Renal cortex interstitium (tissue), 15 donors: ENCODE measurements around the gene MED23. TPM values are rescaled to one million over a fixed set of nuclear protein-coding genes. Genes with fewer than 3 reads are reported as not detected.
A peak's percentile ranks its signal among the peaks of the same experiment; 100 is the strongest.

Experiments used
- DNase-seq, 11 donors: peaks; one replicate each; pipeline ENCODE4 v3.0.0-alpha.2; 2013; ENCODE audit warnings: low read depth in 9 of 11, low spot score in 4 of 11; ENCODE audit errors: extremely low read depth in 1 of 11
- long read RNA-seq, 16 experiments: transcript quantifications; one replicate each; lab custom pipeline, GENCODE V29; 2026
- polyA plus RNA-seq, 3 donors: library from polyadenylated mRNA; unstranded; fragments of 120-200 nt; gene quantifications; one replicate each; pipeline ENCODE4 v1.2.1, GENCODE V29; 2013; ENCODE audit not compliant: insufficient read length in 3 of 3

Gene MED23
- 10 to 100 TPM; 43.6 to 63.0 (median 54.6) TPM for polyA plus RNA-seq
- long read RNA-seq, donor 1, full-length matches to known transcripts = 1 of 1 reads
- long read RNA-seq, donor 1, partial matches to known transcripts = 0 of 1 reads
- long read RNA-seq, donor 1, other reads (novel, unspliced or antisense) = 0 of 1 reads
- long read RNA-seq, donor 2, full-length matches to known transcripts = 2 of 2 reads
- long read RNA-seq, donor 2, partial matches to known transcripts = 0 of 2 reads
- long read RNA-seq, donor 2, other reads (novel, unspliced or antisense) = 0 of 2 reads
- long read RNA-seq, donor 3, full-length matches to known transcripts = 3 of 3 reads
- long read RNA-seq, donor 3, partial matches to known transcripts = 0 of 3 reads
- long read RNA-seq, donor 3, other reads (novel, unspliced or antisense) = 0 of 3 reads
- long read RNA-seq, donor 4, full-length matches to known transcripts = 2 of 2 reads
- long read RNA-seq, donor 4, partial matches to known transcripts = 0 of 2 reads
- long read RNA-seq, donor 4, other reads (novel, unspliced or antisense) = 0 of 2 reads
- long read RNA-seq, donor 5 = 0 reads
- long read RNA-seq, donor 6, full-length matches to known transcripts = 1 of 1 reads
- long read RNA-seq, donor 6, partial matches to known transcripts = 0 of 1 reads
- long read RNA-seq, donor 6, other reads (novel, unspliced or antisense) = 0 of 1 reads
- long read RNA-seq, donor 7, full-length matches to known transcripts = 2 of 2 reads
- long read RNA-seq, donor 7, partial matches to known transcripts = 0 of 2 reads
- long read RNA-seq, donor 7, other reads (novel, unspliced or antisense) = 0 of 2 reads
- long read RNA-seq, donor 8 = 0 reads
- long read RNA-seq, donor 9, full-length matches to known transcripts = 2 of 2 reads
- long read RNA-seq, donor 9, partial matches to known transcripts = 0 of 2 reads
- long read RNA-seq, donor 9, other reads (novel, unspliced or antisense) = 0 of 2 reads
- long read RNA-seq, donor 10, full-length matches to known transcripts = 2 of 2 reads
- long read RNA-seq, donor 10, partial matches to known transcripts = 0 of 2 reads
- long read RNA-seq, donor 10, other reads (novel, unspliced or antisense) = 0 of 2 reads
- long read RNA-seq, donor 11, full-length matches to known transcripts = 2 of 2 reads
- long read RNA-seq, donor 11, partial matches to known transcripts = 0 of 2 reads
- long read RNA-seq, donor 11, other reads (novel, unspliced or antisense) = 0 of 2 reads
- long read RNA-seq, donor 12 = 0 reads
- long read RNA-seq, donor 13 = 0 reads
- long read RNA-seq, donor 14, full-length matches to known transcripts = 2 of 2 reads
- long read RNA-seq, donor 14, partial matches to known transcripts = 0 of 2 reads
- long read RNA-seq, donor 14, other reads (novel, unspliced or antisense) = 0 of 2 reads
- long read RNA-seq, donor 15, full-length matches to known transcripts = 1 of 1 reads
- long read RNA-seq, donor 15, partial matches to known transcripts = 0 of 1 reads
- long read RNA-seq, donor 15, other reads (novel, unspliced or antisense) = 0 of 1 reads
- long read RNA-seq, donor 16, full-length matches to known transcripts = 3 of 17 reads
- long read RNA-seq, donor 16, partial matches to known transcripts = 14 of 17 reads
- long read RNA-seq, donor 16, other reads (novel, unspliced or antisense) = 0 of 17 reads

DNA sequence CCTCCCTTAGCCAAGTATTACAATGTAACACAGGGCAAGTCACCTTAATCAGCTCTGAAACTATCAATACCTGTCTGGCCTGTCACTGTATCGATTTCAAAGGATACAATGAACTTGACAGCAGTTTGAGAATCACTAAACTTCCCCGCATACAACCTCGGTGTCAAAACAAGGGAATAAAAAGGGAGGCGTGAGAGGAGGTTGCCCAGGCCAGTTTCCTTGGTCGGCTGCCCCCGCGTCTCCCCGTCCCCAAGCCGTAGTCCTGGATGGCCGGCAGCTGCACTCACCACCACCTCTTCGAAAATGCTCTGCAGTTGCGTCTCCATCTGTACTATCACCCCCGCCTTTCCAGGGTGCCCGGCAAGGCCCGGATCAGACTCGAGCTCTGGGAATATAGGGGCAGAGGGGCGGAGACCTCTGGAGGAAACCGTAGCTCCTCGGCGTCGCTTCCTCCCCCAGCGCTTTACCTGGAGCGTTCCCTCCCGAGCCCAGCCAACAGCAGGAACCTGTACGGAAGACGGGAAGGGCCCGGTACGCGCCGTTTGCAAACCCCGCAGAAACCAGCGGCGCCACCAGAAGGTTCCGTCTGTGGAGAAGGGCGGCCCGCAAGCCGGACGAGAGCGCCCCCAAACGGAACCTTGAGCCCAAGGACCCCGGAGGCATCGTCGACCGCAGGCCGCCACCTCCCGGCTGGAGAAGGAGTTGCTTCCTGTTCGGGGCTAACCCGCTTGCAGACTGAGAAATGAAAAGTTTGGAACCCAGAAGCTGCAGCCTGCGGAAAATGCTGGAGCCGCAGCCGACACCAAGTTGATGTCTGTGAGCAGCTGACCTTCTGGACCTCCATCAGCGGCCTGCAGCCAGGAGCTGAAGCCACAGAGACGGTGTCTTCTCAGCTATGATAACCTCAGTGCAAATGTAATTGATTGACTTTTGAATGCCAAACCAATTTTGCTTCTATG, at the start of gene MED23:
Gene MED23, minus strand, starts transcription at position 519 of the 959 bp plus-strand sequence. Its CDS starts 193 bp downstream, at position 326.
- peak; percentile 79 to 94 (median 90) for DNase-seq

- DNase-seq = no peak
Measured at GRCh38 chr6:131673184-131673583, 45.1 kb upstream of the MED23 start.

DNA sequence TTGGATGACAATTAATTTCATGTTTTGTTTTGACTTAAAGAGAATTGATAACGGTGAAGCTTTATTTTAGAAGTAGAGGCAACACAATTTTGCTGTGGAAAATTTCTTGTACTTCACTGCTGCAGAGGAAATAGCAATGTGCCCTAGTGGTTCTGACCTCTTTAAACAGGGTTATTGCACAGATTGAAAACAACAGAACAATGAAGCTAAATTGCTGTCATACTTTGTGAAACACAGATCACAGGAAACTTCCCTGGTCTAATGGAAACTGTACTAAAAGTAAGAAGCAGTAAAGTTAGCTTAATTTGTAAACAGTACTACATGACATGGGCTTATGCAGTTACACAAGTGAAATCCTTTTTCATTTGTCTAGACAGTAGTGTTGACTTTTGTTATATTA, 41.8 kb upstream of the MED23 start:
- no peak for DNase-seq

DNA sequence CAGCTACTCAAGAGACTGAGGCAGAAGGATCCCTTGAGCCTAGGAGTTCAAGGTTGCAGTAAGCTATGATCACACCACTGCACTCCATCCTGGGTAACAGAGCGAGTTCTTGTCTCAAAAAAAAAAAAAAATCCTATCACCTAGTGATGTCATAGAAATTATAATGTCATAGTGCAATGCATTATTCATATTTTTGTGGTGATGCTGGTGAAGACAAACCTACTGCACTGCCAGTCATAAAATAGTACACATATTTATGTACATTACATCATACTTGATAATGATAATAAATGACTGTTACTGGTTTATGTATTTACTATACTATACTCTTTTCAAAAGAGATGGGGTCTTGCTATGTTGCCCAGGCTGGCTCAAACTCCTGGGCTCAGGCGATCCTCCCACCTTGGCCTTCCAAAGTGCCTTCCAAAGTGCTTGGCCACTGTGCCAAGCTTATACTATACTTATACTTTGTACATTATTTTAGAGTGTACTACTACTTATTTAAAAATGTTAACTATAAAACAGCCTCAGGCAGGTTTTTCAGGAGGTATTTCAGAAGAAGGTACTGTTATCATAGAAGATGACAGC, 35.6 kb upstream of the MED23 start:
- DNase-seq = no peak

GRCh38 chr6:131660195-131660594, 32.2 kb upstream of the MED23 start:
- no peak for DNase-seq

DNA sequence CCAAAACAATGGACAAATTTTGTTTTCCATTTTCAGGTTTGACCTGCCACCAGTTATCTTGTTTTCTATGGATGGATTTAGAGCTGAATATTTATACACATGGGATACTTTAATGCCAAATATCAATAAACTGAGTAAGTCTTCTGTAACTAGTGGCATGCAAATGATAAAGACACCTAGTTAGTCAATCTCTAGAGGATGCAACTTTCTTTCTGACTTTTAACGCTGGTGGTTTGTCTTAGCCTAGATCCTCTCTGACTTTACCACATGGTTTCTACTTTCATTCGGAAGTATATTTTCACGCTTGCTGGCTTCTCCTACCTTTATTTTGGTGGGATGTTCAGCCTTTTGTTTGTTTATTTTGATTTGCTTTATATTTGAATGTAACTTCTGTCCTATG, 30.2 kb upstream of the MED23 start:
- no peak for DNase-seq

DNA sequence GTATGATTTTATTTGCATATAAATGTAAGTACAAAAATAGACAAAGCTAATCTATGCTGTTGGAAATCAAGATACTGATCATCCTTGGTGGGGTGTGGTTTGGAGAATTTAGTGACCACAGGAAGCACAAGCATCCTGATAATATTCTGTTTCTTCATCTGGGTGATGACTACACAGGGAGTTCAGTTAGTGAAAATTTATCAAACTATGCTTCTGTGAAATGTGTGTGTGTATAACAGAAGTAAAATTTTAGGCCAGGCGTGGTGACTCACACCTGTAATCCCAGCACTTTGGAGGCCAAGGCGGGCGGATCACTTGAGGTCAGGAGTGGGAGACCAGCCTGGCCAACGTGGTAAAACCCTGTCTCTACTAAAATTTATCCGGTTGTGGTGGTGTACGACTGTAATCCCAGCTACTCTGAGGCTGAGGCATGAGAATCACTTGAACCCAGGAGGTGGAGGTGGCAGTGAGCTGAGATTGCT, 29.6 kb upstream of the MED23 start:
- DNase-seq = no peak

DNA sequence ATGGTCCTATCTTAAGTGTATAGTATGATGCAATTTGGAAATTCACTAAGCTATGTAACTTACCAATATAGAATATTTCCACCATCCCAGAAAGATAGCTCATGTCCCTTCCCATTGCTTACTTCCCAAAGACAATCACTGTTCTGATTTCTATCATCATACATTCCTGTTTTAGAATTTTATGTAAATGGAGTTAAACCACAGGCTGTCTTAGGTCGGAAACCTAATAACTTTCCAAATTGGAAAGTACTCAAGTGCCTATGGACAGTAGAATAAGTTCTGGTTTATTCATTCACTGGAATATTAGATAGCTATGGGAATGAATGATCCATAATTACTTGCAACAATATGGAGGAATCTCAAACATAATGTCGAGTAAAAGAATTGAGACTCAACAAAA, 29.2 kb upstream of the MED23 start:
- DNase-seq = no peak

- DNase-seq = no peak
Measured at GRCh38 chr6:131656667-131657066, 28.6 kb upstream of the MED23 start.

DNA sequence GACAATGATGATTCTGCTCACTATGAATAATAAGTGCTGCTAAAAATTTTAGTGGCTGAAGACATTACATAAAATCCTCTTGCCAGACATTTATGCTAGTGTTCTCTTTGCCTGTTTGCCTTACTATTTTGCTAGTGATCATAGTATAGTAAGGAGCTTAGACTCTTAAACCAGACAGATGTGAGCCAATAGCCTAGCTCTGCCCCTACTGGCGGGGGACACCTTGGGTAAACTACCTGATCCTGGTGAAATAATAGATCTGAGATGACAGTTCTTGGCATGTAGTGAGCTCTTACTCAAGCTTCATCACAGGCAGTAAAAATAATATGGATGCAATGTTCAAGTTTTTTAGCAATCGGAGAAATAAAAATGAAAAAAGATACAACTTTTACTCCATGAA, 27.9 kb upstream of the MED23 start:
- DNase-seq = no peak

DNA sequence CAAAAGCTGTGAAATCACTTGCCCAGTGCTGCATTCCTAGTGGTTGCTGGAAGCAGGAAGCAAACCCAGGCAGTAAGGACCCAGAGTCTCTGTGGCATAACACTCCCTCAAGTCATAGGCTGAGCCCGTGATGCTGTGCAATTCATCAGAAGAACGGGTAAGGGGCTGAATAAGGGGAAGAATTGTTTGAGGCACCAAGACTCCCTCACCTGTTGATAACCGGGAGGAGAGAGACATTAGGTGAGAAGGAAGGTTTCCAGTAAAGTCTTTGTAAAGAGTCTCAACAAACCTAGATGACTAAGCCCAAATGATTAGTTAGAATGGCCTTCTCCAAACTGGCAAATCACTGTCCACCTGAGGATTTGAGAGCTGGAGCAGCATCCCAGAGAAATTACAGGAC, 27.3 kb upstream of the MED23 start:
- DNase-seq = no peak

GRCh38 chr6:131654326-131654725, 26.3 kb upstream of the MED23 start:
- DNase-seq = no peak

- no peak for DNase-seq
Measured at GRCh38 chr6:131652472-131652871, 24.4 kb upstream of the MED23 start.

GRCh38 chr6:131651782-131652181, 23.7 kb upstream of the MED23 start:
- no peak for DNase-seq

DNA sequence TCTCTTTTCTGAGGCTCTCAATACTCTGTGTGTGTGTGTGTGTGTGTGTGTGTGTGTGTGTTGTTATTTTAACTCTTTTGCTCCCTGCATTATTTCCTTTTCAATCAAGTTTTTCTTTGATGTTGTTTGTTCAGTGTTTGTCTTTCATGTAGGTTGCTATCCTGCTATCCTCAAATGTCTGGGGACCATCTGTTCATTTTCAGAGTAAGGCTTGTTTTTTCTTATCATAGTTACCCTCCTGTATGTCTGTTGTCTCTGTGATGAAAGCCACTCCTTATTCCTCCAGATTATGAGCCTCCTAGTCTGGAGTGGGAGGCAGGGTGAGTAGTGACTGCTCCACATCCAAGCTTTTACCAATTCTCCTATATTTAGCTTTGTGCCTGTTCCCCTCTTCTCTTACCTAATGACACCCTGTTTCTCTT, 18.2 kb upstream of the MED23 start:
- no peak for DNase-seq

DNA sequence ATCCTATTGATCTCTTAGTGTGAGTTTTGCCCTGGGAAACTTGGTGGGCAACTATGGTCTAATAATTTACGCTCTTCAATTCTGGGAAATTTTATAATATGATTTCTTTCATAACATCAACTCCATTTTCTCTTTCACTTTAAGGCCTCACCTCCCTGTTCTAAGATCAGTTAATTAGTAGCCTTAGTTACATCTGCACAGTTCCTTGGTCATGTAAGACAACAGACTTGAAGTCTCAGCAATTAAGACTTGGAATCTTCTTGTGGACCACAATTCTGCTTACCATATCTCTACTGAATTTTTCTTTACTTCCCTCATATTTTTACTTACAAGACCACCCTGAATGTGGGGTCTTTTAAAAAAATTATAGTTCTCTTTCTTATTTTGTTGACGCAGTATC, 17.8 kb upstream of the MED23 start:
- no peak for DNase-seq

DNA sequence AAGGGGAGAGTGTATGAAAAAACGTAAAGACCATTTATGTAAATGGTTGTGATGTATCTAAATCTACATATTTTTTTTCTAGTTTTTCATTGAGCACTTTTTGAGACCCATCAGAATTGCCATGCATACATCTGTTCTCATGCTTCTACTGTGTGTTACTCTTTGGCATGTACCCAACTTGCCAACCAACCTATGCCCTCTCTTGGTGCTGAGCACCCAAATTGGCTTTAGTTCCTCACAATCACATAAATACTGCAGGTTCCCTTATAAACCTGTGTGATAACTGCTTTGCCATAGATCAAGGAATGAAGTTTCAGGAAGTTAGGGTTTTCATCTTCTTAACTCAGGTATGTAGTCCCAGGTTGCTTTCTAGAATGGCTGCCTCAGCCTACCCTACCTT, 16.9 kb upstream of the MED23 start:
- DNase-seq = no peak
